Testis (tissue), 2 donors: ENCODE data around the gene UBE2R2.
"Not testable (repeated sequence)": the region's sequence is repeated elsewhere in the genome, so short reads cannot be mapped to it uniquely, and the experiment has no call there.

ENCODE experiments used
- CTCF ChIP-seq, 3 experiments: fragments of 450-650 bp in 2 of 3; fragments of 200-600 bp in 1 of 3; sonication (generic) in 1 of 3; IDR thresholded peaks; one replicate each; pipeline ENCODE4 v1.5.1; 2016 to 2019; ENCODE audit warnings: antibody characterized with exemption in 3 of 3, mild to moderate bottlenecking in 2 of 3, moderate library complexity in 1 of 3
- POLR2A ChIP-seq: fragments of 450-650 bp; IDR thresholded peaks from one replicate; pipeline ENCODE4 v1.6.1; 2017; ENCODE audit warnings: antibody characterized with exemption, mild to moderate bottlenecking, moderate library complexity

GRCh38 chr9:33869243-33869642 lies 52.3 kb downstream of the UBE2R2 start:
- not testable (repeated sequence) for TF ChIP-seq CTCF (IDR thresholded peaks at IDR 0.05); POLR2A
